RWPE2 (cell line): Measurements from ENCODE around the gene NEBL.

Experiments
- ATAC-seq: fragments of 200-7000 bp; cut with Tn5 transposase; 3 replicates; pipeline ENCODE4 v1.9.1; 2021; ENCODE audit warnings: low read depth
- DNase-seq: peaks from one replicate; pipeline ENCODE4 v3.0.0-alpha.2; 2020; ENCODE audit warnings: low spot score
- H3K27ac ChIP-seq: fragments of 450-650 bp; 2 replicates; pipeline ENCODE4 v1.5.1; 2017; ENCODE audit warnings: mild to moderate bottlenecking; ENCODE audit not compliant: poor library complexity, severe bottlenecking
- H3K27me3 ChIP-seq: fragments of 250-450 bp; sonication (Bioruptor Pico); 2 replicates; pipeline ENCODE4 v1.5.1; 2021; ENCODE audit warnings: mild to moderate bottlenecking, moderate library complexity; ENCODE audit not compliant: insufficient read depth, poor library complexity, severe bottlenecking
- H3K36me3 ChIP-seq: fragments of 250-450 bp; sonication (Bioruptor Pico); 2 replicates; pipeline ENCODE4 v1.5.1; 2020; ENCODE audit warnings: low read depth, mild to moderate bottlenecking, moderate library complexity
- H3K4me1 ChIP-seq: fragments of 250-450 bp; sonication (Bioruptor Pico); 2 replicates; pipeline ENCODE4 v1.5.1; 2021; ENCODE audit warnings: mild to moderate bottlenecking, moderate library complexity; ENCODE audit not compliant: insufficient read depth, poor library complexity, severe bottlenecking
- H3K4me3 ChIP-seq: fragments of 250-450 bp; sonication (Bioruptor Pico); 2 replicates; pipeline ENCODE4 v1.5.1; 2021; ENCODE audit warnings: mild to moderate bottlenecking, moderate library complexity; ENCODE audit not compliant: severe bottlenecking
- H3K9me3 ChIP-seq: fragments of 250-450 bp; sonication (Bioruptor Pico); 2 replicates; pipeline ENCODE4 v1.5.1; 2021; ENCODE audit warnings: mild to moderate bottlenecking, moderate library complexity; ENCODE audit not compliant: severe bottlenecking
- CTCF ChIP-seq: fragments of 450-650 bp; IDR thresholded peaks from one replicate; pipeline ENCODE4 v1.5.1; 2017; ENCODE audit warnings: mild to moderate bottlenecking, moderate library complexity; ENCODE audit not compliant: poor library complexity, severe bottlenecking

NEBL gene

GRCh38 chr10:20809631-20810030 lies 87.5 kb downstream of the NEBL start:
- H3K4me1 ChIP-seq, result no peaks in the 10 kb centered on the region
- no peaks in the 10 kb centered on the region for H3K9me3 ChIP-seq
- no peaks in the 10 kb centered on the region for H3K36me3 ChIP-seq
- TF ChIP-seq CTCF, result no peak
- no peak overlapping the region for H3K4me3 ChIP-seq
- DNase-seq (no peak), ATAC-seq (no peak)
- no peaks in the 10 kb centered on the region for H3K27me3 ChIP-seq
- no peak overlapping the region for H3K27ac ChIP-seq

GRCh38 chr10:20806487-20806886 lies 90.6 kb downstream of the NEBL start:
- Histone ChIP-seq H3K4me1 (no peaks in the 10 kb centered on the region), H3K36me3 (no peaks in the 10 kb centered on the region), H3K27ac (no peak overlapping the region), H3K4me3 (no peak overlapping the region), H3K9me3 (no peaks in the 10 kb centered on the region), H3K27me3 (no peaks in the 10 kb centered on the region)
- DNase-seq, result no peak
- no peak for ATAC-seq
- no peak for TF ChIP-seq CTCF

GRCh38 chr10:20797290-20797689 lies 99.8 kb downstream of the NEBL start:
- no peak for TF ChIP-seq CTCF
- ATAC-seq (no peak), DNase-seq (no peak)

GRCh38 chr10:20795391-20795790 lies 101.7 kb downstream of the NEBL start:
- TF ChIP-seq CTCF, result no peak
- Histone ChIP-seq H3K9me3 (no peaks in the 10 kb centered on the region), H3K27ac (no peak overlapping the region), H3K36me3 (no peaks in the 10 kb centered on the region), H3K27me3 (no peaks in the 10 kb centered on the region), H3K4me3 (no peak overlapping the region), H3K4me1 (no peaks in the 10 kb centered on the region)
- DNase-seq, result no peak
- no peak for ATAC-seq

More at GRCh38 chr10:20797290-20797689, 99.8 kb downstream of the NEBL start:
- no peaks in the 10 kb centered on the region for H3K9me3 ChIP-seq
- no peak overlapping the region for H3K4me3 ChIP-seq
- no peaks in the 10 kb centered on the region for H3K36me3 ChIP-seq
- no peak overlapping the region for H3K27ac ChIP-seq
- H3K27me3 ChIP-seq, result no peaks in the 10 kb centered on the region
- H3K4me1 ChIP-seq, result no peaks in the 10 kb centered on the region

GRCh38 chr10:20785174-20785573 lies 111.9 kb downstream of the NEBL start:
- Histone ChIP-seq H3K27ac (no peak overlapping the region), H3K4me3 (no peak overlapping the region), H3K9me3 (no peaks in the 10 kb centered on the region), H3K4me1 (no peaks in the 10 kb centered on the region), H3K36me3 (no peaks in the 10 kb centered on the region), H3K27me3 (peaks cover 5% of the 10 kb centered on the region)
- no peak for TF ChIP-seq CTCF
- DNase-seq (no peak), ATAC-seq (no peak)
